ENCODE results near the gene THAP5.

GRCh38 chr7:108585843-108586242 lies 16.3 kb upstream of the THAP5 start:
- TF ChIP-seq CTCF (conservative IDR thresholded peaks at IDR 0.05; ENCODE audit: low read length) = no peak
- no peak for TF ChIP-seq EZH2phosphoT487 (IDR thresholded peaks at IDR 0.05; ENCODE audit: borderline replicate concordance)

Measured in Loucy (cell line).